ENCODE results near the gene SYNC. TPM values are rescaled to one million over a fixed set of nuclear protein-coding genes. Genes with fewer than 3 reads are reported as not detected.

SYNC gene
- total RNA-seq, 1 experiment from 2014 or later, result 3.0 TPM

Small RNAs within 50 kb of the gene (small RNA-seq; reads per million reads assigned to genes)
- gene RF00019, result 0 reads per million in 2 experiments

Other genes starting within 250 kb of the SYNC start
- 0.35 and 0.50 TPM in 2 replicates for gene ZBTB8B, start 237.7 kb downstream of the SYNC start, total RNA-seq (2014; rRNA removed; shearing (Covaris generic))
- 3.2 and 3.7 TPM in 2 replicates for gene ZBTB8A, start 163.3 kb downstream of the SYNC start, total RNA-seq (2014; rRNA removed; shearing (Covaris generic))
- gene ZBTB8OS, start 52.2 kb downstream of the SYNC start, total RNA-seq (2014; rRNA removed; shearing (Covaris generic)), result 47.8 and 50.2 TPM in 2 replicates
- 80.8 and 94.1 TPM in 2 replicates for gene RBBP4, start 51.6 kb downstream of the SYNC start, total RNA-seq (2014; rRNA removed; shearing (Covaris generic))
- 137 and 153 TPM in 2 replicates for gene YARS1, start 114.6 kb upstream of the SYNC start, total RNA-seq (2014; rRNA removed; shearing (Covaris generic))
- 16.9 and 21.3 TPM in 2 replicates for gene S100PBP, start 114.9 kb upstream of the SYNC start, total RNA-seq (2014; rRNA removed; shearing (Covaris generic))
- 0.42 TPM in 1 of 2 replicates, not detected in the other for gene FNDC5, start 168.1 kb upstream of the SYNC start, total RNA-seq (2014; rRNA removed; shearing (Covaris generic))
- not detected in 2 replicates for gene HPCA, start 183.7 kb upstream of the SYNC start, total RNA-seq (2014; rRNA removed; shearing (Covaris generic))
- gene TMEM54, start 198.6 kb upstream of the SYNC start, total RNA-seq (2014; rRNA removed; shearing (Covaris generic)), result 34.9 and 41.6 TPM in 2 replicates